ENCODE results near the gene FOXO3.

GRCh38 chr6:108531332-108531731 is 29.4 kb upstream of the FOXO3 start:
- no peak for TF ChIP-seq ZKSCAN8 (CRISPR knock-in tag; IDR thresholded peaks at IDR 0.05; ENCODE audit: borderline replicate concordance)
- TF ChIP-seq ZBED4 (CRISPR knock-in tag; IDR thresholded peaks at IDR 0.05; ENCODE audit: borderline replicate concordance), result no peak
- TF ChIP-seq CEBPZ (IDR thresholded peaks at IDR 0.05; ENCODE audit: low read length), result no peak
- no peak for TF ChIP-seq EP300 (IDR thresholded peaks at IDR 0.05; ENCODE audit: low read depth in 2 of 2, low read length in 2 of 2)
- no peak for TF ChIP-seq EP300 (CRISPR knock-in tag; IDR thresholded peaks at IDR 0.05; ENCODE audit: borderline replicate concordance)
- no peak for TF ChIP-seq PBX3 (CRISPR knock-in tag; IDR thresholded peaks at IDR 0.05; ENCODE audit: borderline replicate concordance)
- TF ChIP-seq POLR2A (IDR thresholded peaks at IDR 0.05; ENCODE audit: insufficient read depth in 1 of 2, low read depth in 2 of 2, low read length in 2 of 2), result no peak
- no peak for TF ChIP-seq SP2 (CRISPR knock-in tag; IDR thresholded peaks at IDR 0.05)
- TF ChIP-seq ZNF143 (CRISPR knock-in tag; IDR thresholded peaks at IDR 0.05), result no peak
- TF ChIP-seq IRF2 (CRISPR knock-in tag; IDR thresholded peaks at IDR 0.05), result no peak
